Ovary (tissue), 9 donors: ENCODE measurements around the gene DTX4. TPM values are rescaled to one million over a fixed set of nuclear protein-coding genes. Genes with fewer than 3 reads are reported as not detected.

Experiments
- DNase-seq, 5 donors: peaks; one replicate each; pipeline ENCODE4 v3.0.0-alpha.2; 2019 to 2020
- H3K27ac ChIP-seq, 2 donors: fragments of 200-600 bp; one replicate each; pipeline versions ENCODE4 v1.5.1 to v1.8.0; 2019 to 2022
- H3K27me3 ChIP-seq: fragments of 200-600 bp; one replicate; pipeline ENCODE4 v1.8.0; 2022
- H3K36me3 ChIP-seq: fragments of 200-600 bp; sonication (generic); one replicate; pipeline ENCODE4 v1.5.1; 2019
- H3K4me1 ChIP-seq: one replicate; pipeline ENCODE4 v1.8.1; 2013; ENCODE audit warnings: mild to moderate bottlenecking, moderate library complexity; ENCODE audit not compliant: insufficient read depth
- H3K4me3 ChIP-seq: fragments of 200-600 bp; sonication (generic); one replicate; pipeline ENCODE4 v1.5.1; 2017
- H3K9me3 ChIP-seq, 2 donors: fragments of 200-600 bp in 1 of 2; sonication (generic) in 1 of 2; one replicate each; pipeline versions ENCODE4 v1.5.1 to v1.8.1; 2013 to 2019; ENCODE audit warnings: mild to moderate bottlenecking in 1 of 2, moderate library complexity in 1 of 2
- CTCF ChIP-seq, 3 donors: fragments of 450-650 bp in 2 of 3; fragments of 200-600 bp in 1 of 3; IDR thresholded peaks; one replicate each; pipeline versions ENCODE4 v1.5.1 to v1.8.0; 2016 to 2022; ENCODE audit warnings: antibody characterized with exemption in 3 of 3, mild to moderate bottlenecking in 1 of 3
- EP300 ChIP-seq: sonication (generic); formaldehyde crosslinking; IDR thresholded peaks from one replicate; pipeline ENCODE4 v1.6.1; 2017; ENCODE audit warnings: antibody characterized with exemption
- POLR2A ChIP-seq: fragments of 450-650 bp; IDR thresholded peaks from one replicate; pipeline ENCODE4 v1.6.1; 2017; ENCODE audit warnings: antibody characterized with exemption, mild to moderate bottlenecking, moderate library complexity
- WGBS, 3 donors: extraction: QIAGEN DNeasy Blood & Tissue Kit in 1 of 3; methylation state at CpG; one replicate each; pipeline versions ENCODE4 v1.1.5 to v1.1.7; 2013 to 2017; 5-methylcytosine and 5-hydroxymethylcytosine counted together
- intact Hi-C, 4 donors: fragments of 100-400 bp; cut with DNase I; formaldehyde crosslinking; loops; one replicate each; pipeline versions ENCODE4 v1.11.0 to v1.15.1; 2022 to 2023
- polyA plus RNA-seq, 2 donors: library from polyadenylated mRNA; stranded (reverse); fragments of 200-250 nt in 1 of 2; fragments of 350-450 nt in 1 of 2; fragmentation: Illumina TruSeq in 1 of 2; extraction: RNeasy Lipid Tissue Mini Kit (QIAGEN cat#74804) in 1 of 2; gene quantifications; one replicate each; pipeline ENCODE4 v1.2.3, GENCODE V29; 2013 to 2014
- total RNA-seq, 7 donors: library from RNA; depleted of rRNA in 2 of 7; stranded (reverse); fragments of >200 nt in 2 of 7; fragmentation: NEBNext Ultra II Directional in 3 of 7; extraction: Animal tissue kit (Norgen Biotek cat#: 25700) in 3 of 7; gene quantifications; one replicate each; pipeline versions ENCODE4 v1.1.0 to v1.2.4, GENCODE V29; 2016 to 2023
- donor health status: DM: no; HTN: no; CAD: no; lungs with moderate emphysema.
- donor health status: DM: no; HTN: no; CAD: no.
- donor health status: Bipolar disorder and iron deficiency.
- donor health status: DM: yes; HTN: yes; CAD: no.
- donor health status: DM: no; HTN: no; CAD: no.
- donor health status: DM: yes; HTN: yes; CAD: no.

The DTX4 gene
- total and polyA plus RNA-seq, 9 donors: 6.1 to 21.5 (median 16.9) TPM

DNA sequence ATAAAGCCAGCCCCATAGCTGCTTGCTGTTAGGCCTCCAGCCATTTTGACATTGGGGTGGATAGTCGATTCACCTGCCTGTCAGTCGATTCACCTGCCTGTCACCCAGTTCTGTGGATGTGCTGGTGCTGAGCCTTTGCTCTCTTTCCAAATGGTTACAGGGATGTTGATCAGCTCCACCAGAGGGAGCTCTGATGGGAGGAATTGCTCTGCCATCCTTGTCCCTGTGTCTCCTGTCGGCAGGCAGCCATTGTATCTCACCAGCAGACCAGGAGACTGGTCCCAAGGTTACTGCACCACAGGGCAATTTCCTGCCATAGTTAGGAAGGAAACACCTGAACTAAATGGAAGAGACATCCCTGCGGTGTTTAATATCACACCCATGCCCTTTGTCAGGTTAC is 34.7 kb downstream of the DTX4 start:
- no peaks in the 10 kb centered on the region for H3K9me3 ChIP-seq
- H3K27me3 ChIP-seq: no peaks in the 10 kb centered on the region
- H3K4me3 ChIP-seq: no peak overlapping the region
- no peaks in the 10 kb centered on the region for H3K36me3 ChIP-seq
- H3K4me1 ChIP-seq: no peaks in the 10 kb centered on the region
- TF ChIP-seq CTCF (IDR thresholded peaks at IDR 0.05) (no peak), POLR2A (no peak), EP300 (no peak)
- 81 to 83% (median 83%) methylated on average over 4 of the region's 4 CpGs for WGBS, 3 donors
- peak in 1 of 5 donors; percentile 44 for DNase-seq
- no peak overlapping the region for H3K27ac ChIP-seq
- intact Hi-C loops: loop anchor here in 3 of 4 donors (2.0 to 10.0 kb wide), 3 partner anchors 34 to 78 kb away; partner anchors contain the start of gene DTX4 (in 2 of the 3)

GRCh38 chr11:59207988-59208451 is 36.1 kb downstream of the DTX4 start:
- TF ChIP-seq EP300 (no peak), POLR2A (no peak), CTCF (IDR thresholded peaks at IDR 0.05) (peak; percentile 60 to 76 (median 73))
- WGBS, 3 donors: 2 to 4% (median 2%) methylated on average over 5 of the region's 5 CpGs
- H3K27me3 ChIP-seq: no peaks in the 10 kb centered on the region
- H3K4me1 ChIP-seq: no peaks in the 10 kb centered on the region
- no peak overlapping the region for H3K4me3 ChIP-seq
- H3K27ac ChIP-seq: peak overlapping the region in 1 of 2 donors; percentile 54
- intact Hi-C loops: loop anchor here in 3 of 4 donors (2.0 to 10.0 kb wide), 3 partner anchors 36 to 77 kb away; partner anchors contain the start of gene DTX4 (in 2 of the 3)
- peak in 3 of 5 donors; percentile 37 to 63 (median 44) for DNase-seq
- no peaks in the 10 kb centered on the region for H3K36me3 ChIP-seq
- no peaks in the 10 kb centered on the region for H3K9me3 ChIP-seq

DNA sequence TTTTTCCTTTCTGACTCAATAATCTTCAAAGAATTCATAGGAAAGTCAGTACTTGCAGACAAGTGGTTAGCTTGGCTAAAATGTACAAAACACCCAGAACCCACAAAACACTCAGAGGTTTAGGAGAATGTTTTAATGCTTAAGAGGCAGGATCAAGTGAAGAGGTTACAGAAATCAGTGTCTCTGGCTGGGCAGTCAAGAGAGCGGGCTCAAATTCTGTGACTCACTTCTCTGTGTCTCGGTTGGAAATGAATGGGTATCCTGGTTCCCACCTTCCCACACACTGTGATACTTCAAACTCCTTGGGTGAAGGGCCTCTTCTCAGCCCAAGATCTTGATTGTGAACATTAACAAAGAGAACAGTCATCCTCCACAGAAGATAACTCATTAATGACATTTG is 37.0 kb downstream of the DTX4 start:
- H3K4me3 ChIP-seq: no peak overlapping the region
- intact Hi-C loops: loop anchor here in 3 of 4 donors (5.0 to 10.0 kb wide), 2 partner anchors 37 to 76 kb away; partner anchors contain the start of gene DTX4 (in 2 of the 3)
- H3K4me1 ChIP-seq: no peaks in the 10 kb centered on the region
- H3K9me3 ChIP-seq: no peaks in the 10 kb centered on the region
- no peak for DNase-seq
- no peaks in the 10 kb centered on the region for H3K36me3 ChIP-seq
- H3K27me3 ChIP-seq: no peaks in the 10 kb centered on the region
- no peak overlapping the region for H3K27ac ChIP-seq
- no peak for TF ChIP-seq EP300
- no peak for TF ChIP-seq CTCF (IDR thresholded peaks at IDR 0.05)
- TF ChIP-seq POLR2A: no peak
- 39 to 62% (median 44%) methylated on average over 2 of the region's 2 CpGs for WGBS, 3 donors

GRCh38 chr11:59212222-59212621 is 40.3 kb downstream of the DTX4 start:
- TF ChIP-seq EP300 (no peak), CTCF (IDR thresholded peaks at IDR 0.05) (no peak), POLR2A (no peak)
- no peak for DNase-seq
- 91 to 94% (median 94%) methylated on average over 7 of the region's 7 CpGs for WGBS, 3 donors
- Histone ChIP-seq H3K4me3 (no peak overlapping the region), H3K9me3 (no peaks in the 10 kb centered on the region), H3K27ac (no peak overlapping the region), H3K27me3 (no peaks in the 10 kb centered on the region), H3K4me1 (no peaks in the 10 kb centered on the region), H3K36me3 (no peaks in the 10 kb centered on the region)
- intact Hi-C loops: no loop called here
